ENCODE results near the gene NPHP1. TPM values are rescaled to one million over a fixed set of nuclear protein-coding genes. Genes with fewer than 3 reads are reported as not detected.
"Not testable (repeated sequence)": the region's sequence is repeated elsewhere in the genome, so short reads cannot be mapped to it uniquely, and the experiment has no call there.

Gene NPHP1
- total RNA-seq, 1 experiment from 2014 or later = 3.1 TPM

GRCh38 chr2:110114831-110115255 is 90.0 kb downstream of the NPHP1 start:
- ChIA-PET CTCF (interaction anchor here (1.6 kb wide), 1 partner anchor 42 kb away, joined by 5 read pairs; no protein-coding TSS in a partner anchor), POLR2A (interaction anchor here (0.6 to 1.4 kb wide), 3 partner anchors 9 to 27 kb away, joined by 3 read pairs; no protein-coding TSS in a partner anchor)
- Mint-ChIP-seq H3K4me3 (ENCODE audit: unreplicated experiment) (peak overlapping the region; percentile 64), H3K27ac (ENCODE audit: low read depth, unreplicated experiment) (no peak overlapping the region), H3K4me1 (ENCODE audit: insufficient read depth, unreplicated experiment) (peaks cover 16% of the 10 kb centered on the region), H3K27me3 (ENCODE audit: insufficient read depth, unreplicated experiment) (no peaks in the 10 kb centered on the region), H3K36me3 (ENCODE audit: insufficient read depth, unreplicated experiment) (no peaks in the 10 kb centered on the region), H3K9me3 (ENCODE audit: unreplicated experiment) (peaks cover 8% of the 10 kb centered on the region)
- DNase-seq (ENCODE audit: unreplicated experiment) = no peak
- intact Hi-C loops (cut with micrococcal nuclease) = no loop called here
- TF ChIP-seq CTCF (IDR thresholded peaks at IDR 0.05; ENCODE audit: unreplicated experiment) = no peak
- no TSS peak for BruUV-seq (replicated peaks)

GRCh38 chr2:110113961-110114591 is 90.7 kb downstream of the NPHP1 start:
- no peak overlapping the region for H3K4me3 Mint-ChIP-seq (ENCODE audit: unreplicated experiment)
- H3K27me3 Mint-ChIP-seq (ENCODE audit: insufficient read depth, unreplicated experiment) = no peaks in the 10 kb centered on the region
- intact Hi-C loops (cut with micrococcal nuclease) = no loop called here
- POLR2A ChIA-PET = interaction anchor here (0.6 to 1.1 kb wide), 3 partner anchors 8 to 28 kb away, joined by 3 to 4 read pairs (median 3); no protein-coding TSS in a partner anchor
- H3K9me3 Mint-ChIP-seq (ENCODE audit: unreplicated experiment) = peaks cover 11% of the 10 kb centered on the region
- peak; percentile 73 for DNase-seq (ENCODE audit: unreplicated experiment)
- CTCF ChIA-PET = no interaction called here
- peaks cover 16% of the 10 kb centered on the region for H3K4me1 Mint-ChIP-seq (ENCODE audit: insufficient read depth, unreplicated experiment)
- no peaks in the 10 kb centered on the region for H3K36me3 Mint-ChIP-seq (ENCODE audit: insufficient read depth, unreplicated experiment)
- BruUV-seq (replicated peaks) = no TSS peak
- no peak for TF ChIP-seq CTCF (IDR thresholded peaks at IDR 0.05; ENCODE audit: unreplicated experiment)
- no peak overlapping the region for H3K27ac Mint-ChIP-seq (ENCODE audit: low read depth, unreplicated experiment)

- CTCF ChIA-PET; H3K27ac Mint-ChIP-seq (ENCODE audit: low read depth, unreplicated experiment); H3K27me3 Mint-ChIP-seq (ENCODE audit: insufficient read depth, unreplicated experiment); intact Hi-C loops (cut with micrococcal nuclease); H3K4me3 Mint-ChIP-seq (ENCODE audit: unreplicated experiment); DNase-seq (ENCODE audit: unreplicated experiment); BruUV-seq (replicated peaks); H3K36me3 Mint-ChIP-seq (ENCODE audit: insufficient read depth, unreplicated experiment); POLR2A ChIA-PET: not testable (repeated sequence)
- Mint-ChIP-seq H3K4me1 (ENCODE audit: insufficient read depth, unreplicated experiment) (peaks cover 31% of the 10 kb centered on the region), H3K9me3 (ENCODE audit: unreplicated experiment) (peaks cover 11% of the 10 kb centered on the region)
Measured at GRCh38 chr2:110108291-110108690, 96.5 kb downstream of the NPHP1 start.

DNA sequence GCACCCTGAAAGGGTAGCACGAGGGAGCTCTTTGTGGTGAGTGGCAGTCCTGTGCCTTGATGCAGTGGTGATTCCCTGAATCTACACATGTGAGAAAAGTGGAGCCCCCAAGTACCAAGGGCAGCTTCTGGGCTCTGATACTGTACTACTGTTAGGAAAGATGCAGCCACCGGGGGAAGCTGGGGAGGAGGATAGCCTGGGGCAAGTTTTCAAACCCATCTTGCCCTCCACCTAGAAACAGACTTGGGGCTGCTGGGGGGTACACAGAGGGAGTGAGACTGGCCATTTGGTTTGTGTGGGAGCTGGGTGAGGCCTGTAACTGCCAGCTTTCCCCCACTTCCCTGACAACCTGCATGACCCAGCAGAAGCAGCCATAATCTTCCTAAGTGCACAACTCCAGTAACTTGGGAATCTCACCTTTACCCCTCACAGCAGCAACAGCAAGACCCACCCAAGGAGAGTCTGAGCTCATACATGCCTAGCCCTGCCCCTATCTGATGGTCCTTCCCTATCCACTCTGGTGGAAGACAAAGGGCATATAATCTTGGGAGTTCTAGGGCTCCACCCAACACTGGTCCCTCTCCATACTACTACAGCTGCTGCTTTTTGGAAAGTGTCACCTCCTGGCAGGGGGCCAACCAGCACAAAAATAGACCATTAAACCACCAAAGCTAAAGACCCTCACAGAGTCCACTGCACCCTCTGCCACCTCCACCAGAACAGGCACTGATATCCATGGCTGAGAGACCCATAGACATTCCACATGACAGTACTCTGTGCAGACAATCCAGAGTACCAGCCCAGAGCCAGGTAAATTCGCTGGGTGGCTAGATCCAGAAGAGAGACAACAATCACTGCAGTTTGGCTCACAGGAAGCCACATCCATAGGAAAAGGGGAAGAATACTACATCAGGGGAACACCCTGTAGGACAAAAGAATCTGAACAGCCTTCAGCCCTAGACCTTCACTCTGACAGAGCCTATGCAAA is 97.4 kb downstream of the NPHP1 start:
- ChIA-PET CTCF (interaction anchor here (1.3 kb wide), 2 partner anchors 9 to 50 kb away, joined by 3 to 5 read pairs; partner anchors contain the start of gene MALL), POLR2A (interaction anchor here (0.6 to 1.3 kb wide), 3 partner anchors 14 to 27 kb away, joined by 3 to 4 read pairs (median 3); no protein-coding TSS in a partner anchor)
- no peak for DNase-seq (ENCODE audit: unreplicated experiment)
- H3K9me3 Mint-ChIP-seq (ENCODE audit: unreplicated experiment) = peaks cover 11% of the 10 kb centered on the region
- H3K4me3 Mint-ChIP-seq (ENCODE audit: unreplicated experiment) = no peak overlapping the region
- peak overlapping the region; percentile 6 for H3K27ac Mint-ChIP-seq (ENCODE audit: low read depth, unreplicated experiment)
- H3K4me1 Mint-ChIP-seq (ENCODE audit: insufficient read depth, unreplicated experiment) = peaks cover 32% of the 10 kb centered on the region
- intact Hi-C loops (cut with micrococcal nuclease) = no loop called here
- BruUV-seq (replicated peaks) = no TSS peak
- no peaks in the 10 kb centered on the region for H3K27me3 Mint-ChIP-seq (ENCODE audit: insufficient read depth, unreplicated experiment)
- TF ChIP-seq CTCF (IDR thresholded peaks at IDR 0.05; ENCODE audit: unreplicated experiment) = no peak
- H3K36me3 Mint-ChIP-seq (ENCODE audit: insufficient read depth, unreplicated experiment) = no peaks in the 10 kb centered on the region

Data from MCF 10A (cell line).